HG03280 (cell line): ENCODE data around the gene EIF2S1.
"Not testable (repeated sequence)": the region's sequence is repeated elsewhere in the genome, so short reads cannot be mapped to it uniquely, and the experiment has no call there.

ENCODE experiments used
- ATAC-seq: cut with Tn5 transposase; IDR thresholded peaks from one replicate; pipeline ENCODE4 v1.9.1; 2021; ENCODE audit warnings: mild to moderate bottlenecking, moderate library complexity; ENCODE audit not compliant: unreplicated experiment

EIF2S1 gene

GRCh38 chr14:67371247-67372148, 11.4 kb downstream of the EIF2S1 start:
- no peak for ATAC-seq

GRCh38 chr14:67372833-67373232, 12.7 kb downstream of the EIF2S1 start:
- ATAC-seq, result no peak

- no peak for ATAC-seq
Measured at GRCh38 chr14:67373347-67373746, 13.2 kb downstream of the EIF2S1 start.

- ATAC-seq, result no peak
Measured at GRCh38 chr14:67377916-67378315, 17.8 kb downstream of the EIF2S1 start.

- ATAC-seq, result no peak
Measured at GRCh38 chr14:67385120-67385519, 25.0 kb downstream of the EIF2S1 start.

GRCh38 chr14:67385618-67386017, 25.5 kb downstream of the EIF2S1 start:
- ATAC-seq, result no peak

- no peak for ATAC-seq
Measured at GRCh38 chr14:67387195-67387594, 27.1 kb downstream of the EIF2S1 start.

- no peak for ATAC-seq
Measured at GRCh38 chr14:67389275-67389674, 29.1 kb downstream of the EIF2S1 start.

GRCh38 chr14:67389811-67390534, 29.8 kb downstream of the EIF2S1 start:
- no peak for ATAC-seq

- ATAC-seq, result no peak
Measured at GRCh38 chr14:67391268-67391667, 31.1 kb downstream of the EIF2S1 start.

GRCh38 chr14:67392123-67392522, 32.0 kb downstream of the EIF2S1 start:
- ATAC-seq, result no peak

GRCh38 chr14:67392800-67393199, 32.7 kb downstream of the EIF2S1 start:
- no peak for ATAC-seq

- no peak for ATAC-seq
Measured at GRCh38 chr14:67393689-67394088, 33.6 kb downstream of the EIF2S1 start.

- ATAC-seq, result no peak
Measured at GRCh38 chr14:67395086-67395875, 35.2 kb downstream of the EIF2S1 start.

GRCh38 chr14:67395876-67396189, 35.7 kb downstream of the EIF2S1 start:
- ATAC-seq, result no peak

- no peak for ATAC-seq
Measured at GRCh38 chr14:67396381-67396970, 36.3 kb downstream of the EIF2S1 start.

GRCh38 chr14:67397536-67397935, 37.4 kb downstream of the EIF2S1 start:
- ATAC-seq, result no peak

- no peak for ATAC-seq
Measured at GRCh38 chr14:67400434-67400833, 40.3 kb downstream of the EIF2S1 start.

GRCh38 chr14:67405771-67406170, 45.6 kb downstream of the EIF2S1 start:
- ATAC-seq, result no peak

- not testable (repeated sequence) for ATAC-seq
Measured at GRCh38 chr14:67408122-67408801, 48.1 kb downstream of the EIF2S1 start.
